Astrocyte (in vitro differentiated cells and primary cell): ENCODE results near the gene RBCK1.

ENCODE experiments used
- CTCF ChIP-seq: IDR thresholded peaks from 2 replicates; pipeline ENCODE4 v1.5.1; 2011; ENCODE audit warnings: low read depth, mild to moderate bottlenecking, inconsistent platforms, low read length, moderate library complexity; ENCODE audit not compliant: insufficient read depth
- EZH2 ChIP-seq: IDR thresholded peaks from 2 replicates; pipeline ENCODE4 v1.6.1; 2012; ENCODE audit warnings: mild to moderate bottlenecking, low read length, inconsistent platforms; ENCODE audit not compliant: insufficient read depth

DNA sequence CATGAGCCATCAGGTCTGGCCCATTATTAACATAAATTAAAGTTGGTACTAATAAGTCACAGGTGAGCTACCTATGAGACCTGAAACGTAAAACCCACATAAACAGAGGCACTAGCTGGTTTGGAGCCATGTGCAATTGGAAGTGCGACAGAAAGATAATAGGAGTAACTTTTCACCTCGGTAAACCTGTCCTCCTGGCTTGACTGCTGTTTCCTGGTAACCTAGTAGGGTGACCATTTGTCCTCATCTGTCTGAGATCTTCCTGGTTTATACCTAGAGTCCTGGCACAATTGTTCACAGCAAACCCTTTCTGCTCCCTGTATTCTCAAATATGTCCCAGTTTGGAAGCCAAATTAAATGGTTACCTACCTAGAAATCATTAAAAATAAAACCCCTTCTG, 46.9 kb downstream of the RBCK1 start:
- TF ChIP-seq CTCF (no peak), EZH2 (no peak)
